GM21515 (cell line): ENCODE results near the gene SEMA7A.
A peak's percentile ranks its signal among the peaks of the same experiment; 100 is the strongest.

Source experiments
- ATAC-seq: cut with Tn5 transposase; IDR thresholded peaks from one replicate; pipeline ENCODE4 v1.9.1; 2021; ENCODE audit not compliant: unreplicated experiment

Gene SEMA7A

DNA sequence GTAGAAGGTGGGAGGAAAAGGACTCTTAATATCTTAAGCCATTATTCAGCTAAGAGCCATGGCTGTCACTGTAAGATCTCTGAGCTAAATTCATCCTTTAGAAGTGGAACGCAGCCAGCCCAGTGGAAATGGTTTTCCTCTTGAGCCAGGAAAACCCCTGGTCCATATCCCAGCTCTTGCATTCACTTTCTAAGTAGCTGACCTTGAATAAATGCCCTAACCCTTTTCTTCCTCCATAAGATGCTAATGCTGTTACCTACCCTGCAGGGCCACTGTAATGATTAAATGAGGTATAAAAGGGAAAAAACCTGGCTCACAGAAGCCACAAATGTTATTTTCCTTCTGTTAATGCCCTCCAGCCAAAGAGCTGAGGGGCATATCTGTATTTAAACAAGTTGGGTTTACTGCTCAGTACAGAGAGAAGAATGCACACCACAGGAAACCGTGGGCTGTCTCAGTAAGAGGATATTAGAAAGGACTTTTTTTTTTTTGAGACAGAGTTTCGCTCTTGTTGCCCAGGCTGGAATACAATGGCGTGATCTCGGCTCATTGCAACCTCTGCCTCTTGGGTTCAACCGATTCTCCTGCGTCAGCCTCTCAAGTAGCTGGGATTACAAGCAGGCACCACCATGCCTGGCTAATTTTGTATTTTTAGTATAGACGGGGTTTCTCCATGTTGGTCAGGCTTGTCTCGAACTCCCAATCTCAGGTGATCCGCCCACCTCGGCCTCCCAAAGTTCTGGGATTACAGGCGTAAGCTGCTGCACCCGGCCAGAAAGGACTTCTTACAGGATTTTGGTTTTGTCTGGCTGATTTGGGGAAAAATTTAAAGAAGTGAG, 20.4 kb upstream of the SEMA7A start:
- no peak for ATAC-seq

DNA sequence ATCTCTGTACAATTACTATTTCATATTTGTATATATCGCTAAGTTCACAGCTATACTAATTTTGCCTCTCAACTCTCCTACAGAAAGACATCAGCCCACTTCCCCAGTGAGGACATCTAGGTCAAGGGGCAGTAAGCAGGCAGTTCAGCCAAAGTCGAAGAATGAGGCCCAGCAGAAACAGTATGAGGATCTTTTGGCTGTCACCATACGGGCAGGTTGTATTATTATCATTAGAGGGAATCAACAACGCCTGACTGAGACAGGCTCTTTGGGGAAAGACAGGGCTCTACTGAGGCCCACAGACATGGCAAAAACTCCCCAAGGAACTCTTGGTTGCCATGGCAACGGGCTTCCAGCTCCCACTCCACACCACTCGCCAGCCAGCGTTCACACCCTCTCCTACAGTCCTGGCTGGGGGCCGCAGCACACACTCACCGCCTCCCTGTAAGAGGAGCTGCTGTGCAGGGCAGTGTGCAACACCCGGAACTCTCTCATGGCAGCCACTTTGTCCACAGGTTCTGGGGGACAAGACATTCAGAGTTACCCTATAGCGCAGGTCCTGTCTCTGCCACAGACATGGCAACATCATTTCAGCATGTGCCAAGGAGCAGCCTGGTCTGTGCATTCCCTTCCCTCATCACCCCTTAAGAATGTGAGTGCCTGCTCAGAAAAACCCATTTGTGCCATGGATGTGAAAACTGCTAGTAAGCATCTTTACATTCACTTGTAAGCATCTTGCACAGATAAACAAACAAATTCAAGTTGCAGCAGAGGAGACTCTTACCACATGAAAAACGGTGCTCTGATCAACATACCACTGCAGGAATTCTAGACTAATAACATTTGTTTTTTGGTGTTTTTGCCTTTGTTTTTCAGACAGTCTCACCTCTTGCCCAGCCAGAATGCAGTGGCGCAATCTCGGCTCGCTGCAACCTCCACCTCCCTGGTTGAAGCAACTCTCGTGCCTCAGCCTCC, 18.4 kb upstream of the SEMA7A start:
- ATAC-seq: no peak

DNA sequence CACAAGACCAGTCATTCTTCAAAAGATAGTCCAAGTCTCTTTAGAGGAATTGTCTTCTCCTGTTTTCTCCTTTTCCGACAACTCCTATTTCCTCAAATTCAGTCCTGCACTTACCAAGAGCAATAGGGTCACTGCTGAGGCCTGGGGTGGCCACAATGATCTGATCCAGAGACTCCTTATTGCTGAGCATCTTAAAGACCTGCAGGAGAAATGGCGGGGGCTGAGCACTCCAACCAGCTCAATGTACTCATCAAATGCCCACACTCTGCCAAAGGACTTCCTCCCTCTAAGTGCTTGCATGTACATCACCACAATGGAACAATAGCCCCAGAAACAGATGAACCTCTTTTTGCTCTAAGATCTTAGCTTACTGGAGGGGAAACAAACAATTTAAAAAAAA, 17.6 kb upstream of the SEMA7A start:
- no peak for ATAC-seq

DNA sequence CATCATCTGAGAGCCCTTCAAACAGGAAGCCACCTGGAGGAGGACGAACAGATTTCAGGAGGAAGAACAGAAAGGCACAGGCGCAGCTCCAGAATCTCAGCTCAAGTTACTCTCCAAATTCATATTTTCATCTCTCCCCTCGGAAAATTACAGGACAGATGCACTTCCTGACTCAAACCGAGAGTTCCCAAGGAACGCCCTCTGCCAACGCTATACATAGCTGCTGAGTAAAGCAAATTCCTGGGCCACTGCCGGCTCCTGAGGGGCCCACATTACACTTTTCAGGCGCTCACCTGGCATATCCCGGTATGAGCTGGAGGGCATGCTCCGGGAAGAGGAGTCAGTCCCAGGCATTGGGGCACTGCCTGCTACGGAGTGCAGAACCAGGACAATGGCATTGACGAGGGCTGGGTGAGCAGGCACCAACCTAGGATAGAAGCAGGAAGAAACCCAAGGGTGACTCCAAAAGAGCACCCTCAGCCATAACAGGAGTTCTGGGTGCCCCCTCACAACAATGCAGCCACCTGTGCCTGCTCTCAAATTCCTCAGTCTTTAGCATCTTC, 16.0 kb upstream of the SEMA7A start:
- ATAC-seq: no peak

DNA sequence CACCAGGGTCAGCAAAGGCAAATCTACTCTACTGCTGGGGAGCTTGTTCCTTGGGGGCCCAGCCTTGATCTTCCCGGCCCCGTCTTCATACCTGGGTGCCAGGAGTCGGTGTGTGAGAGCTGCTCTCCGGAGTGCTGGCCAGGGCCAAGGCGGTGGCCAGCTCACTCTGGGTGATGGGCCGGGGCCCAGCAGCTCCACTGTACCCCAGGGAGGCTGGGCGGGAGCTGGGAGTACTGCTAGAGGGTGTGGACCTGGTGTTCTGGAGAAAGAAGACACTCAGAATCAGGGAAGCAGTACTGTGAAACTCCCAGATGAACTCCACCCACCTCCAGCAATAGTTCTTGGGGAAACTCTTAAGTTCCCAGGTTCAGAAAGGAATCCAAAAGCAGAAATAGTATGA, 15.3 kb upstream of the SEMA7A start:
- ATAC-seq: no peak

DNA sequence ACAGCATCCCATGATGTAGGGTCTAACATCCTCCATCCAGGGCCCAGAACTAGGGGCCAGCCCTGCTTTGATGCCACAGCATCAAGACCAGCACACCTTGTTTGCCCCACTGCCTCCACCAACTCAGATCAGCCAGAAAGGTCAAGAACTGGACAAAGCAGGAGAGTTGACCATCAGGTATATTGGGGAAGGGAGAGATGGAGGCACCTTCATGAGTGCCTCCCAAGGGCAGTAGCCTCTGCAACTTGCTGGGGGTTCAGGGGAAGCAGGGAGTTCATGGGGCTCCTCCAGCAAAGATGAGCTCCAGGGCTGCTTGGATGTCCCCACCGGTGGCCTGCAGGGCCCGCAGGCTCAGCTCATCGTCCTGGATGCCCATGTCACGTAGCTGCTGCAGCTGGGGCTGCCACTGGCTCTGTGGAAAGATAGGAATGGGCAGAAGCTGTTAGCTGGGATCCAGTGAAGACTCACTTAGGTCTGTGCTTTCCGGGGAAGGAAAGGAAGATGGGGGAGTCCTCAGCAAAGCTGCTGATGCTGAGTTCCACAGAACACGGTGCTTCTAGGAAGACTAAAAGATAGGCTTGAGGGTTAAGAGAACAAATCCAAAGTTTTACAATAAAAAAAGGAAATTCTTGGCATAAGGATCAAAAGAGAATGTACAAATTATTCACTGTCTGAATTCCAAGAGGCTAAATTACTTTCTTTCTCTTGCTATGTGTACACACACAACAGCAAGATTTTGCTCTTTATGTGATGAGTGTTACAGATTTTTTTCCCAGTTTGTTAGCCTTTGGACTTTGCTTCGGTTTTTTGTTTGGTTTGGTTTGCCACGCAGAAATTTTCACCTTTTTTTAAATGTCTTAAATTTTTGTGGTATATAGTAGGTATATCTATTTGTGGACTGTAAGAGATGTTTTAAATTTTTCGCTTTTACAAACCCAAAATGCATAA, 12.3 kb upstream of the SEMA7A start:
- no peak for ATAC-seq

DNA sequence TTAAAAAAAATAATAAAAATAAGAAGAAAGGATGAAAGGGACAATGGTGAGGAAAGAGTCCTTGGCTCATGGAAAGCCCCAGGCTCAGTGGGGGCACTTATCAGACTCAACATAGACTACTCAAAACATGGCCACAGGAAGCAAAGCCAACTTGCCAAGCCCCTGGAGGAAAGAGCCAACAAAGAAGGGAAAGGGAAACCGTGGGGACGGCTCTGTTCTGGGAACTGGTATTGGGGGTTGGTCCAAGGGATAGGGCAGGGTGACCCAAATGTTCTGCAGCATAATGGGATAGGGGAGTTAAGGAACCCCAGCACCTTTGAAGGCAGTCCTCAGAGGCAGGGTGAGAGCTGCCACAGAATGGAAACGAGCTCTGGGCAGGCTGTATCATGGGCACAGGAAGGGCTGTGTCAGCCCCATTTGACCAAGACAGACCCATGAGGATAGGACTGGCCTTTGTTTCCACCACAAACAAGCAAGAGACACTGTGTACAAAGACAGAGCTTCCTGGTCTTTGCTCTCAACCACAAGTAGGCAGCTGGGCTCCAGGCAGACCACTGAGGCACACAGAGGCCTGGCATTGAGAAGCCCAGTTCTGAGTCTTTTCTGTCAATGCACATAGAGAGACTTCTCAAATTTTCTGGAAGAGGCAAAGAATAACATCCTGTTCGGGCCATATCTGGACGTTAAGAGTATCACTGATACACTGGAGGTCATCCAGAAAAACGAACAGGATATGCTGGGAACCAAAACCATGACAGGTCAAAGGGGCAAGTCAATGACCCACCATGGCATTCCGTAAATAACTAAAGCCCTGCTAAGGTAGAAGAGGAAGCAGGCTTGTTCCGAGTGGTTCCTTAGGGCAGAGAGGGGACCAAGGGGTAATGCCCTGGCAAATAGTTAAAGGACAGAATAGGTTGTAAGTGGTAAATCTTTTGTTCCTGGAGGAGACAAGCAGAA, 10.6 kb upstream of the SEMA7A start:
- ATAC-seq: no peak

DNA sequence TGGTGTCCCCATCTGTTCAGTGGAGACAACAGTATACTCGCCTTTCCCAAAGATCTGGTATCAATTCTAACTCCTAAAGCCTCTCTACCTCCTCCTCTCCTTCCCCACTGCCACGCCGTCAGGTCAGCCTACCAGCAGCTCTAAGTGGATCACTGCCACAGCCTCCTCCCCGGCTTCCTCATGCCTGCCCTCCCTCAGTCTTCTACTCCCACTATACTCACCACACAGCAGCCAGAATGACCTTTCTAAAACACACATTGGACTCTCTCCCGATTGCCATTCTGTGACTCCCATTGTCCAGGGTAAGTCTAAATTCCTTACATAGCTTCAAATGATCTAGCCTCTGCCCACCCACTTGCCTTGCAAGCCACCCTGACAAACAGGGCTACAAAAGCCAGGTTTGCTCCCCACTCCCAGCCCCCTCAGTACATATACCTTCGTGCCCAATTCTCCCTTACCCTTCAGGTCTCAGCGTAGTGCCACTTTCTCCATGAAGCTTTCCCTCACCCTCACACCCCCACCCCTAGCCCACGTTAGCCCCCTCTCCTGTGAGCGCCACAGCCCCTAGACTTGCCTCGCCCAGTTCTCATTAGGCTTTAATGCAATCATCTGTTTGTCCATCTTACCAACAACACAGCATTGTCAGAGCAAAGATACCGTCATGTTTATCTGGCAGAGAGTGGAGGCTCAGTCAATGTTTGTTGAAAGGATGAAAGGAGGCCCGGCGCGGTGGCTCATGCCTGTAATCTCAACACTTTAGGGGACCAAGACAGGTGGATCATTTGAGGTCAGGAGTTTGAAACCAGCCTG, 9.5 kb upstream of the SEMA7A start:
- ATAC-seq: no peak

DNA sequence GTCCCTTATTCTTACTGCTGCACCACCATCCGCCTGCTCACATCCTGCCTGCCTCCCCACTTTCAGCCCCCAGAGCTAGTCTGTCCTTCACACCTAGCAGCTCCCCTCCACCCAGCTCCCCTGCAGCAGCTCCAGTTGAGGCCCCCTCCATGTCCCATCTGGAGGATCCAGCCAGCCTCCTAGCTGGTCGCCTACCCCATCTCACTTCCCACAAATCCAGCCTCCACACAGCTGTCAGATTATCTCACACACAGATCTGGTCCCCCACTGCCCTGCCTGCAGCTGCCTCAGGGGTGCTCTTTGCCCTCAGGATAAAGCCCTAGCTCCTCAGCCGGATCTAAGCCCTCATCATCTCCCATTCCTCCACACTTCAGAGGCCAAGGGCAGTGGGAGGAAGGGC, 8.8 kb upstream of the SEMA7A start:
- ATAC-seq: no peak

DNA sequence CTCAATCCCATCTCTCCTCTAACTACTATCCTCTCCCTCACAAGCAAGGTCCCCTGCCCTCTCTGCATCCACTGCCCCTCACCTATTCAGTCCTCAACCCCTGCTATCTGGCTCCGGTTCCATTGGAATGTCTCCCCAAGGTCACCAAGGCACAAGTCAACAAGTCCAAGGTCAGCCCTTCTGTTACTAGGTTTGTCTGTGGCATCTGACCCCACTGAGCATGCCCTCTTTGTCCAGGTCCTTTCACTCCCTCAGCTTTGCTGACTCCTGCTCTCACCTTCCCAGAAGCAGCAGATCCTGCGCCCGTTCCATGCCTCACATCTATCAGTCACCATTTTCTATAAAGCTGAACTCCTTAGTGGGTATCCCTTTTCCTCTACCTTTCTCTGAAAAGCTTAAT, 8.3 kb upstream of the SEMA7A start:
- ATAC-seq: no peak

DNA sequence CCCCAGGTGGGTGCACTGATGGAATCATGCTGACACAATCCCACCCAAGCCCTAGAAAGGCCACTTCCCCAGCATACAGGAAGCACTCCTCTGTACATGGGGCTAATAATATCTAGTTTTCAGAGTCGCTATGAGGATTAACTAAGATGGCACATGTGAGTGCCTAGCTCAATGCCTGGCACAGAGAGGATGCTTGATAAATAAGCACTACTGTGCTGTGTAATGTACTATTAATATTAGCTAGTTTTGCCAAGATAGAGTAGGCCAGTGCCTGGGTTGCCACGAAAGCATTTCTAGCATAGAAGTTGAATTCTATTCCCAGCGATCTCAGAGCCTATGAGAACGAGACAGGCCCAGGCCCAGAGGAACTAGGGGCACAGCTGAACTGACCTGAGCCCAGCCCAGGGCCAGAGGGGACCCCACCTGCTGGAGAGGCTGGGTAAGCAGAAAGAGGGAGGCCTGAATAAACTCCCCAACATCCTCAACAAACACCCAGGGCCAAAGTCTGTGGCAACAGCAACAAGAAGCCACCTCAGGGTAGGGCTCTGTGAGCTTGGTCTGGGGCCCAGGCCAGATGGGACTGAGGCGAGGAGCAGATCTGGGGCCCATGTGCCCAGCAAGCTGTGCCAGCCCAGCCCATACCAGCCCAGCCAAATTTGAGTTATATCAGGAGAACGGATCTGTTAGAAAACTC, 7.6 kb upstream of the SEMA7A start:
- no peak for ATAC-seq

DNA sequence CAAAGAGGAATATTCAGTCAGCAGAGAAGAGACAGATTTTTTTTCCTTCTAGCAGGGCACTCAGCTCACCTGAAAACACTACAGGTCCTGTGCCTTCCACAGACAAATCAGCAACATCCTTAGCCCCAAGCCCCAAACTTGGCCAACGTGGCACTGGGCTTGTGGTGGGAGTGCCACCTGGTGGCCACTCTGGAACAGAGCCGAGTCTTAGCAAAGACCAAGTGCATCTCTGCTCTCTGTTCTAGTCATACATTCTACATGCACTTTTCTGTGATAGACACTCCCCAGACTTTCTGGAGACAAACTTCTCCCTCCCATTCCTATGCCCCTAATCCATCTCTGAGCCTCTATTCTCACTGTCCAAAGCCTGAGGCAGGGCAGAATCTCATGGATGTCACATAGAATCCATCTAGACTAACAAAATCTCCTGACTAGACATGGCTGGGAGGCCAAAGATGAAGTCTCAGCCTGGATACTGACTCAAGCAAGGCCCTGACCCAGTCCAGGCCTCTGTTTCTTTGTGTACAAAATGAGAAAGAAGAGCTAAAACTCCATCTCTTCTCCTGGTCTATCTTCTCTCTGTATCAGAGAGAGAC, 5.1 kb upstream of the SEMA7A start:
- ATAC-seq: no peak

DNA sequence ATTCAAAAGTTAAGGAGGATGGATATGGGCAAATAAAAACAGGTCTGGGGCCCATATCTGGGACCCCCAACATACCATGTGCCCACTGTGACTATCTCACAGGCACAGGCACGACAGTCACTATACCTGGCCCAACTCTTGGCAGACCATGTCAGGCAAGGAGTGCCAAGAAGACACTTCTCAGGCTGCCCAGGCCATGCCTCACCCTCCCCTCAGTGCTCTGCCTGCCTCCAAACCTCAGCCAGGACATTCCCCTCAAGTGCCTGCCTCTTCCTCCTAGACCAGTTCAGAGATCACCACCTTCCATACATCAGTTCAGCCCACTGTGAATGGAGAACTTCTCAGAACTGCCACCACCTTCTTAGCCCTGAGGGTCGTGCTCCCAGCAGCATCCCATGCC, 4.4 kb upstream of the SEMA7A start:
- no peak for ATAC-seq

DNA sequence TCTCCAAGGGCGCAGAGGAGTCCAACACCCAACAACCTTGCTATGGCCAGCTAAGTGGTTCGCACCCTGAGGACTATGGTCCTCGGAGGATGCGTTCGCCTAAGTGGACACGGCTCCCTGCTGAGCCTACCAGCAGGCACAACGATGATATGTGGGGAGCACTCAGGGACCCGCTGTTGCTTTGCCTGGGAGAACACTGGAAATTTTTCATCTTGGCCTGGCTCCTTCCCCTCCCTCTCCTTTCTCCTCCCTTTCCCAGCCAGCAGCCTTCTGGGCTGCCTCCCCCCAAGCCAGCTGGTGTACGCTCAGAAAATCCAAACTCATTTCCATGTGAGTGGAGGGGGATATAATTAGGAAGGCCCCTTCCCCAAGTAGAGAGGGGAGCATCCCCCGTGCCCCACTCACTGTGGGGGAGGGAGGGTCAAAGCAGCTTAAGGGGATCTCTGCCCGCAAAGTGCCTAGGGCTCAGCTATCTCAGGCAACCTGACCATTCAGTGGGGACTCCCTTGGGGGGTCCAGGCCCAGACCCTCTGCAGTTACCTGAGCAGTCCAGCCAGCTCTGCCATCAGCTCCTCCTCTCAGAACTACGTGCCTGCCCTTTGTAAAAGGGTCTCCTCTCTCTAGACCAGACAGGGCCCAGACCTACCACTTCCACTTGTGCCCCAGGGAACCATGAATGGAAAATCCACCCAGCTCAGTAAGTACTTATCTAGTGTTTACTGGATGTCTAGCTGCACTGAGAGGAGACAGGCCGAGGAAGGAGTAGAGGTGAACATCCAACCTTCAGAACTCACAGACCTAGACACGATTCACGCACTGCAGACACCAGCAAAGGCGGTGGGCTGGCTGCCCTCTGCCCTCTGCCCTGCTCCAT, 742 bp upstream of the SEMA7A start:
- no peak for ATAC-seq

DNA sequence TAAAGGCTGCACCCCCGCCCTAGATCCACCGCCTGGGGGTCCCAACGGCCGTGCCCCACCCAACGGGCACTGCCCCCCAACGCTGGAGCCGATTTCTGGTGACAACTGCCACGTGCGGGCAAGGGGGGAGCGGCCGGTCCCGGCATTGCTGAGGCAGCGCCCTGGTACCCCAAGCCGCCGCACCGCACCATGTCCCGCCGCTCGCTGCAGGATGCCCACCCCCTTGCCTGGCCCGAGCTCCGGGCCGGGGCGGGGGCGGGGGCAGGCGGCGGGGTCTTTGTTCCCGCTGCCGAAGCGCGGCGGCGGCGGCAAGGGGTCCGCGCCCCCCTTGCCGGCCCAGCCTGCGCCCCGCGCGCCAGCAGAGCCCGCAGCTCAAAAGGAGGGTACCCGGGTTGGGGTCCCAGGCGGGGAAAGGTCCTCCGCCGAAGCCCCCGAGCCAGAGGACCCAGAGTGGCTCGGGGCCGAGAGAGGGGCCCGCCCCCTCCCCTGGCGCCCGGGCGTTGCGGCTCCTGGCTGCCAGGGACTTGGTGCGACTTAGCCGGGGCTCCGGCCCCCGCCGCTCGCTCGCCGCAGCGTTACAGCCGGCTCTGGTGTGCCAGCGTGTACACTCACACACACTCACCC, 678 bp downstream of the SEMA7A start:
- peak; percentile 11 for ATAC-seq

DNA sequence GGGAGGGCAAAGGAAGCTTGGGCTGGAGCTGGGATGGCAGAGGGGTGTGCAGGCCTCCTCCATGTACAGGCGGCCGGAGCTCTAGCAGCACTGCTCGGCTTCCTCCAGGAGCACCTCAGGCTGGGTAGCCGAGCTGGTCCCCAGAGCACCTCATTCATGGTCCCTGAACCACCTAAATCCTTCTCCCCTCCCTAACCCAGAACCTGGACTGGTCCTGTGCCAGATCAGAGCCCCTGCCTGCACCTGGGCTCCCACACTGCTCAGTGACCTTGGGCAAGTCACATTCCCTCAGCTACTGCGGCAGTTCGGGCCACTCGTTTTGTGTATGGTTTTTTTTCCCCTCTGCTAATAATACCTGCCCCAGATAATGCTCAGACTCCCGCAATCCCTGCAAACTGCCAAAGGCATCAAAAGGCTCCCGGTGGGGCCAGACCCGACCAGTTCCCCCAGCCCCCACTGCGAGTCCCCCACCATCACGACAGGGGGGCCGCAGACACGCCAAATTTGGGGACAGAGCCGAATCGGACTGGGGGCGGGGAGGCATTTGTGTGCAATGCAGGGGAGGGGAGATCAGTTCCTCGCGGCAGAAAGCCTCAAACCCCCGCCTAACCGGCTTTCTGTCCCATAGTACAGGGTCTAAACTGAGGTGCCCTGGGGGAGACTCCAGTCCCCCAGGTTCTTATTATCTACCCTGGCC, 1.3 kb downstream of the SEMA7A start:
- ATAC-seq: no peak
